VCaP (cell line): ENCODE data around the gene DIP2C.
"Not testable (repeated sequence)": the region's sequence is repeated elsewhere in the genome, so short reads cannot be mapped to it uniquely, and the experiment has no call there.

ENCODE experiments used
- H3K27ac ChIP-seq: fragments of 450-650 bp; 2 replicates; pipeline ENCODE4 v1.5.1; 2017
- TF ChIP-seq, protein P1 (sequence below): fragments of 450-650 bp; conservative IDR thresholded peaks from 2 replicates; pipeline ENCODE4 v1.5.1; 2017; ENCODE audit warnings: mild to moderate bottlenecking, moderate library complexity

DIP2C gene

DNA sequence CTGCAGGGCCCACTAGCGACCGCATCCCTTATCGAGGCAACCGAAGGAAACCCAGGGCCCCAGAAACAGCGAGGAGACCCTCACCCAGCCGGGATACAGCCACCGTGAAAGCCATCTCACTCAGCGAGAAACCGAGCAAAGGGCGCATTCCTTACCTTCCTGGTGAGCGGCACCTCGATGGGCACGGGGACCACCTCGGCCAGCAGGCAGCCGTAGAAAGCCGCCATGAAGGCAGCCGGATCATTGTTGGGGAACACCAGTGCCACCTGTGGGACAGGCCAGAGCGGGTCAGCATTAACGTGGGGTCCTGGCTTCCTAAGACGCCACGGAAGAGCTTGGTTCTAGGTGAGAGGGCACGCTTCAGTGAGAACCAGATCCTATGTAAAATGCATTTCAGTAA lies 290.5 kb downstream of the DIP2C start:
- TF ChIP-seq, protein P1, sequence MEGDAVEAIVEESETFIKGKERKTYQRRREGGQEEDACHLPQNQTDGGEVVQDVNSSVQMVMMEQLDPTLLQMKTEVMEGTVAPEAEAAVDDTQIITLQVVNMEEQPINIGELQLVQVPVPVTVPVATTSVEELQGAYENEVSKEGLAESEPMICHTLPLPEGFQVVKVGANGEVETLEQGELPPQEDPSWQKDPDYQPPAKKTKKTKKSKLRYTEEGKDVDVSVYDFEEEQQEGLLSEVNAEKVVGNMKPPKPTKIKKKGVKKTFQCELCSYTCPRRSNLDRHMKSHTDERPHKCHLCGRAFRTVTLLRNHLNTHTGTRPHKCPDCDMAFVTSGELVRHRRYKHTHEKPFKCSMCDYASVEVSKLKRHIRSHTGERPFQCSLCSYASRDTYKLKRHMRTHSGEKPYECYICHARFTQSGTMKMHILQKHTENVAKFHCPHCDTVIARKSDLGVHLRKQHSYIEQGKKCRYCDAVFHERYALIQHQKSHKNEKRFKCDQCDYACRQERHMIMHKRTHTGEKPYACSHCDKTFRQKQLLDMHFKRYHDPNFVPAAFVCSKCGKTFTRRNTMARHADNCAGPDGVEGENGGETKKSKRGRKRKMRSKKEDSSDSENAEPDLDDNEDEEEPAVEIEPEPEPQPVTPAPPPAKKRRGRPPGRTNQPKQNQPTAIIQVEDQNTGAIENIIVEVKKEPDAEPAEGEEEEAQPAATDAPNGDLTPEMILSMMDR: no peak
- H3K27ac ChIP-seq: no peak overlapping the region

DNA sequence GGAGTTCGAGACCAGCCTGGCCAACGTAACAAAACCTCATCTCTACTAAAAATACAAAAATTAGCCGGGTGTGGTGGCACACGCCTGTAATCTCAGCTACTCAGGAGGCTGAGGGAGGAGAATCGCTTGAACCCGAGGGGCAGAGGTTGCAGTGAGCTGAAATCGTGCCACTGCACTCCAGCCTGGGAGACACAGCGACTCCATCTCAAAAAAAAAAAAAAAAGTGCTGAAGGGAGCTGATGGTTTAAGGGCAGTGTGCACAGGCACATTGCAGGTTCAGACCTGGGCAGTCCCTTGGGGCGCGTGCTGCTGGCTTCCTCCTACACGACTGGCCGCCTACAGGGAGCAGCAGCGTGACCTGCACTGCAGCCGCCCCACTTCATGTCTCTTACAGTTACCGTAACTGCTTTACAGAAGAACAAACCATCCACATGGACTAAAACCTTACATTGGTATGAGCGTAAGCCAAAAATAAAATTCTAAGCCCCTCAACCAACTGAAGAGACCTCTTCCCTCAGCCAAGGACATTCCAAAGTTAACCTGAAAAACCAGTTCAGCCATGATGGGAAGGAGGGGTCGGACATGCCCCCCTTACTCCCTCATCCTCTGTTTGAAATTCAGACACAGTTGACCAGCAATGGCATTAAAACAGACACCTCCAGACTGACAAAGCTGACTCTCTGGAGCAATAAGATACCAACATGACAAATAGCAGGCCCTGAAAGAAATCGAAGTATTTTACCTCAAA lies 292.0 kb downstream of the DIP2C start:
- H3K27ac ChIP-seq: no peak overlapping the region; the same call in 1 of the 2 replicates
- TF ChIP-seq, protein P1: no peak

DNA sequence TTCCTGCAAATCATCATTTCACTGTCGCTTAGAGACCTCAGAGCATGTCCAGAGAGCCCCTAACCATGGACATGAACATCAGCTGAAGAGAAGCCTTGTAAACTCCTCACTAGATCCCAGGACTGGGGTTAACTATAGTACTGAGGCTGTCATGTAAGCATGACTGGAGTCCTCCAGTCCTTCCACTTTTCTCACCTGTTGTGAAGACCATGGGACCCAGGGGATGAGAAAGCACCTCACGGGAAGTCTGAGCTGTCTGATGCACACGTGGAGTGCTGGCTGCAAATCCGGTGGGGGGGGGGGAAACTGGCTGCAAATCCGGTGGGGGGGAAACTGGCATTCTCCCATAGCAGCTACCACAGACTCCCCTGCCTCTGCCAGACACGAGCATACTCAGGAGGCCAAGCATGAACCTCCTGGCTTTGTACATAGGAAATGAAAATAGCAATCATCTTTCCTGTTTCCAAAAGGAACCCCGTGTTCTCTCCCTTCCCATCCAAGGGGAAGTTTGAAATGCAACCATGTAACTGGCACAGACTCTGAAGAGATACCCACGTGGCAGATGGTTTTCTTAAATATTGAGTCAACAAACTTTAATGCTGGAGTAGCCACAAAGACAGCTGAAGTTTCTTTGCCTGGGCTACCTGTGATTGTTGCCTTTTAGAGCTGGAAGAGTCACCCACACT lies 292.8 kb downstream of the DIP2C start:
- H3K27ac ChIP-seq: no peak overlapping the region; the same call in 1 of the 2 replicates
- TF ChIP-seq, protein P1: no peak

DNA sequence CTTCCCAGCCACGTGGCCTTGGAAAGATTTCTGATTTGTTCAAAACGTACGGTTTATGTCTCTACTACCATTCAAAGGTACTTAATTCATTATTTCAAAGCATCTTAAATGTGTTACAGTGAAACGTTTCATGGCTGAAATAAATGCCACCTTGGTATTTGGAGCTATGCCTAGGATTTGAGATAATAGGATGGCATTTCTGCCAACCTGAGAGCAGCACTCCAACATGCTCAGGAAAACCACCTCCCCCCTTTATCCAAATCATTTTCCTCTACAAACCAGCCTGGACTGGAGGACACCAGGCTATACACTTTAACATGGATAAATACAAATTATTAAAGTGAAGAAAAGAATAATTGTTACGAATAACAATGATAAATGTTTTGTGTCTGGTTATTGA lies 293.4 kb downstream of the DIP2C start:
- no peak overlapping the region for H3K27ac ChIP-seq
- TF ChIP-seq, protein P1: no peak

DNA sequence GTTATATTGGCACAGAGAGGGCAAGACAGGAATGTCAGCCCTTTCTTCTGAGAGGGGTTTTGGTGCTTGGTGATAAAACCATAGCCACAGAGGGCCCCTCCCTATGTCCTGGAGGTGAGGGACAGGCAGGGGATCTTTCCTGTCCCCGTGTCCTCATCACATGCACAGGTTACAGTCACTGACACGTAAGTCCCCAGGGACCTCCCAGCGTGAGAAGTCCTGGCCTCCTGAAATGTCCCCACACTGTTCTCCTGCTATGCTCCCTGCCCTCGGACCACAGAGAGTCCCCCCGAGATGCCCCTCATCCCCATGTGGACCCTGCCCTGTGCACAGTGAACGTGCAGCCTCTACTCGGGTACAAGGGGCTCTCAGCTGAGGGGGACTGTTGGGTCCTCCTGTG lies 293.8 kb downstream of the DIP2C start:
- no peak overlapping the region for H3K27ac ChIP-seq
- TF ChIP-seq, protein P1: no peak

DNA sequence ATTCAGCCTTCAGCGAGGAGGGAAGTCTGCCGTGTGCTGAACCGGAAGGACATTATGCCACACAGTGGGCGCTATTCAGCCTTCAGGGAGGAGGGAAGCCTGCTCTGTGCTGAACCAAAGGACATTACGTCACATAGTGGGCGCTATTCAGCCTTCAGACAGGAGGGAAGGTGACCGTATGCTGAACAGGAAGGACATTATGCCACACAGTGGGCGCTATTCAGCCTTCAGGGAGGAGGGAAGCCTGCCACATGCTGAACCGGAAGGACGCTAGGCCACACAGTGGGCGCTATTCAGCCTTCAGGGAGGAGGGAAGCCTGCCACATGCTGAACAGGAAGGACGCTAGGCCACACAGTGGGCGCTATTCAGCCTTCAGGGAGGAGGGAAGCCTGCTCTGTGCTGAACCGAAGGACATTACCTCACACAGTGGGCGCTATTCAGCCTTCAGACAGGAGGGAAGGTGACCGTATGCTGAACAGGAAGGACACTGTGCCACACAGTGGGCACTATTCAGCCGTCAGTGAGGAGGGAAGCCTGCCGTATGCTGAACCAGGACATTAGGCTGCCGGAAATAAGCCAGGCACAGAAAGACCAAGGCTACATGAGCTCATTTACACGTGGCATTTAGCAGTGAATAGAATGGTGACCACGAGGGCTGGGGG lies 294.9 kb downstream of the DIP2C start:
- not testable (repeated sequence) for H3K27ac ChIP-seq

DNA sequence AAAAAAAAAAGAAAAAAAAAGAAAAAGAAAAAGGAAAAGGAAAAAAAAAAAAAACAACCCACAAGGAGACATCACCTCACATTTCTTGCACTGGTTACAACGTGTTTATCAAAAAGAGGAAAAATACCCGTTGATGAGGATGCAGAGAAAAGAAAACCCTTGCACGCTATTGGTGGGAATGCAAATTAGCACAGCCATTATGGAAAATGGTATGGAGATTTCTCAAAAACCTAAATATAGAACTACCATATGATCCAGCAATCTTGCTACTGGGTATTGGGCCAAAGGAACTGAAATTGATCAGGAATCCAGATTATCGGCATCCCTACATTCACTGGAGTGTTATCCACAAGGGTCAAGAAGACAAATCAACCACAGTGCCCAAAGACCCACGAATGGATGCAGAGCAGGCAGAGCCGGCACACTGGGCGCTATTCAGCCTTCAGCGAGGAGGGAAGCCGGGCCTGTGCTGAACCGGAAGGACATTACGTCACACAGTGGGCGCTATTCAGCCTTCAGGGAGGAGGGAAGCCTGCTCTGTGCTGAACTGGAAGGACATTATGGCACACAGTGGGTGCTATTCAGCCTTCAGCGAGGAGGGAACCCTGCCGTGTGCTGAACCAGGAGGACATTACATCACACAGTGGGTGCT lies 295.6 kb downstream of the DIP2C start:
- TF ChIP-seq, protein P1: no peak
- H3K27ac ChIP-seq: no peak overlapping the region
